Neuronal stem cell (in vitro differentiated cells): ENCODE results near the gene COL20A1.
"Not testable (repeated sequence)": the region's sequence is repeated elsewhere in the genome, so short reads cannot be mapped to it uniquely, and the experiment has no call there.

Experiments
- DNase-seq: peaks from one replicate; pipeline ENCODE4 v3.0.0-alpha.2; 2013; ENCODE audit warnings: low spot score
- H2AFZ ChIP-seq: one replicate; pipeline ENCODE4 v1.6.1; 2013; ENCODE audit warnings: mild to moderate bottlenecking, low read length, inconsistent platforms
- H2AK5ac ChIP-seq: 2 replicates; pipeline ENCODE4 v1.6.1; 2013; ENCODE audit warnings: low read depth, mild to moderate bottlenecking, inconsistent platforms, low read length, moderate library complexity, mixed read lengths
- H2BK120ac ChIP-seq: 2 replicates; pipeline ENCODE4 v1.6.1; 2013; ENCODE audit warnings: low read depth, mild to moderate bottlenecking, inconsistent platforms, low read length, moderate library complexity, mixed read lengths
- H2BK12ac ChIP-seq: one replicate; pipeline ENCODE4 v1.6.1; 2013; ENCODE audit warnings: low read length, inconsistent platforms
- H2BK15ac ChIP-seq: 2 replicates; pipeline ENCODE4 v1.6.1; 2013; ENCODE audit warnings: mild to moderate bottlenecking, low read length, inconsistent platforms, mixed read lengths
- H2BK5ac ChIP-seq: one replicate; pipeline ENCODE4 v1.6.1; 2013; ENCODE audit warnings: inconsistent platforms, mild to moderate bottlenecking, low read length, moderate library complexity
- H3K14ac ChIP-seq: one replicate; pipeline ENCODE4 v1.6.1; 2013; ENCODE audit warnings: low read length, inconsistent platforms
- H3K18ac ChIP-seq: 2 replicates; pipeline ENCODE4 v1.6.1; 2013; ENCODE audit warnings: low read length, inconsistent platforms
- H3K23ac ChIP-seq: 2 replicates; pipeline ENCODE4 v1.6.1; 2013; ENCODE audit warnings: low read depth, mild to moderate bottlenecking, mixed read lengths, low read length, inconsistent platforms; ENCODE audit not compliant: poor library complexity
- H3K27ac ChIP-seq: replicated peaks from 3 replicates; pipeline ENCODE4 v1.5.1; 2013; ENCODE audit warnings: low read length, inconsistent platforms
- H3K27me3 ChIP-seq, 3 experiments: 2 replicates each; pipeline ENCODE4 v1.6.1; 2013; ENCODE audit warnings: low read length in 3 of 3, mild to moderate bottlenecking in 2 of 3, inconsistent platforms in 1 of 3, low read depth in 1 of 3, mixed read lengths in 1 of 3, moderate library complexity in 1 of 3; ENCODE audit not compliant: control insufficient read depth in 3 of 3, insufficient read depth in 3 of 3
- H3K36me3 ChIP-seq, 2 donors: replicated peaks in 1 of 2; 2 replicates each; pipeline ENCODE4 v1.6.1; 2013; ENCODE audit warnings: low read length in 2 of 2; ENCODE audit not compliant: control insufficient read depth in 2 of 2, insufficient read depth in 2 of 2
- H3K4ac ChIP-seq: 2 replicates; pipeline ENCODE4 v1.6.1; 2013; ENCODE audit warnings: inconsistent platforms, mild to moderate bottlenecking, low read length, moderate library complexity
- H3K4me1 ChIP-seq, 2 donors: 1 replicate in 1 of 2; 2 replicates in 1 of 2; pipeline ENCODE4 v1.6.1; 2013; ENCODE audit warnings: low read length in 2 of 2, low read depth in 1 of 2; ENCODE audit not compliant: control insufficient read depth in 2 of 2, insufficient read depth in 1 of 2
- H3K4me2 ChIP-seq: one replicate; pipeline ENCODE4 v1.6.1; 2013; ENCODE audit warnings: mild to moderate bottlenecking, low read length, inconsistent platforms; ENCODE audit not compliant: insufficient read depth, poor library complexity, severe bottlenecking
- H3K4me3 ChIP-seq, 2 donors: 2 replicates each; pipeline ENCODE4 v1.5.1; 2013; ENCODE audit warnings: low read length in 2 of 2, mild to moderate bottlenecking in 2 of 2, inconsistent platforms in 1 of 2, moderate library complexity in 1 of 2
- H3K79me1 ChIP-seq: one replicate; pipeline ENCODE4 v1.6.1; 2013; ENCODE audit warnings: low read depth, mild to moderate bottlenecking, inconsistent platforms, low read length, moderate library complexity
- H3K9ac ChIP-seq: one replicate; pipeline ENCODE4 v1.6.1; 2013; ENCODE audit warnings: mild to moderate bottlenecking, low read depth, low read length, inconsistent platforms; ENCODE audit not compliant: poor library complexity
- H3K9me3 ChIP-seq, 2 donors: replicated peaks in 1 of 2; 2 replicates each; pipeline versions ENCODE3 to v1.6.1; 2013; ENCODE audit warnings: low read length in 2 of 2, mild to moderate bottlenecking in 2 of 2, inconsistent platforms in 1 of 2, low read depth in 1 of 2, mixed read lengths in 1 of 2, moderate library complexity in 1 of 2; ENCODE audit not compliant: control insufficient read depth in 2 of 2, insufficient read depth in 1 of 2
- H4K8ac ChIP-seq: one replicate; pipeline ENCODE4 v1.6.1; 2013; ENCODE audit warnings: low read depth, mild to moderate bottlenecking, inconsistent platforms, low read length, moderate library complexity
- H4K91ac ChIP-seq: one replicate; pipeline ENCODE4 v1.6.1; 2013; ENCODE audit warnings: low read length, low read depth, mild to moderate bottlenecking, inconsistent platforms; ENCODE audit not compliant: poor library complexity
- WGBS, 2 donors: extraction: QIAGEN DNeasy Blood & Tissue Kit; methylation state at CpG; one replicate each; pipeline ENCODE4 v1.1.7; 2013; ENCODE audit warnings: missing lambda C conversion rate in 2 of 2, mixed read lengths in 1 of 2; ENCODE audit not compliant: insufficient read length in 2 of 2, insufficient replicate concordance in 1 of 2; ENCODE audit errors: extremely low coverage in 2 of 2; 5-methylcytosine and 5-hydroxymethylcytosine counted together

Gene COL20A1

DNA sequence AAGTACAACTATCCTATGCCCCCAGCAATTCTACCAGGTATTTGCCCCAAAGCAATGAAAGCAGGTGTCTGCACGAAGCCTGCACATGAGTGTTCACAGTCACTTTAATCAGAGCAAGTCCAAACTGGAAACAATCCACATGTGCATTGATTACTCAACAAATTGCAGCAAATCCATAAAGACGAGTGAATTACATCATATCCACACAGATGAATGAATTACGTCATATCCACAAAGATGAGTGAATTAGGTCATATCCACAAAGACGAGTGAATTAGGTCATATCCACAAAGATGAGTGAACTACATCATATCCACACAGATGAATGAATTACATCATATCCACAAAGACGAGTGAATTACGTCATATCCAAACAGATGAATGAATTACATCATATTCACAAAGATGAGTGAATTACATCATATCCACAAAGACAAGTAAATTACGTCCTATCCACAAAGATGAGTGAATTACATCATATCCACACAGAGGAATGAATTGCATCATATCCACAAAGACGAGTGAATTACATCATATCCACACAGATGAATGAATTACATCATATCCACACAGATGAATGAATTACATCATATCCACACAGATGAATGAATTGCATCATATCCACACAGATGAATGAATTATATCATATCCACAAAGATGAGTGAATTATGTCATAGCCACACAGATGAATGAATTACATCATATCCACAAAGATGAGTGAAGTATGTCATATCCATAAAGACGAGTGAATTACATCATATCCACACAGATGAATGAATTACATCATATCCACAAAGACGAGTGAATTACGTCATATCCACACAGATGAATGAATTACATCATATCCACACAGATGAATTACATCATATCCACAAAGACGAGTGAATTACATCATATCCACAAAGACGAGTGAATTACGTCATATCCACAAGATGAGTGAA lies 46.4 kb downstream of the COL20A1 start:
- H2BK5ac ChIP-seq, H3K79me1 ChIP-seq, H4K91ac ChIP-seq, H2AK5ac ChIP-seq, H4K8ac ChIP-seq, H2BK15ac ChIP-seq, H3K23ac ChIP-seq, H3K4ac ChIP-seq, DNase-seq, H3K27ac ChIP-seq, H2AFZ ChIP-seq, H3K4me3 ChIP-seq, H3K14ac ChIP-seq, H3K9me3 ChIP-seq, H3K9ac ChIP-seq, H3K36me3 ChIP-seq, H2BK120ac ChIP-seq, H3K4me2 ChIP-seq, H2BK12ac ChIP-seq, H3K18ac ChIP-seq: not testable (repeated sequence)
- WGBS, 2 donors = no CpG with 5 or more reads among the region's 14 CpGs
- Histone ChIP-seq H3K4me1 (peaks cover 4 to 12% of the 10 kb centered on the region in 2 donors), H3K27me3 (peaks cover 0 to 13% (median 3%) of the 10 kb centered on the region in 3 experiments)

GRCh38 chr20:63340158-63340688 lies 47.2 kb downstream of the COL20A1 start:
- H3K79me1 ChIP-seq, H3K27ac ChIP-seq, H3K4ac ChIP-seq, H4K8ac ChIP-seq, H4K91ac ChIP-seq, H3K9ac ChIP-seq, H3K36me3 ChIP-seq, DNase-seq, H2AK5ac ChIP-seq, H2BK15ac ChIP-seq, H3K9me3 ChIP-seq, H3K4me3 ChIP-seq, H2BK120ac ChIP-seq, H3K14ac ChIP-seq, H3K18ac ChIP-seq, H3K23ac ChIP-seq, H3K4me2 ChIP-seq, H2BK5ac ChIP-seq, H2AFZ ChIP-seq, H2BK12ac ChIP-seq: not testable (repeated sequence)
- peaks cover 0 to 13% (median 3%) of the 10 kb centered on the region in 3 experiments for H3K27me3 ChIP-seq
- WGBS, 2 donors = no CpG with 5 or more reads among the region's 10 CpGs
- H3K4me1 ChIP-seq = peaks cover 4 to 12% of the 10 kb centered on the region in 2 donors

DNA sequence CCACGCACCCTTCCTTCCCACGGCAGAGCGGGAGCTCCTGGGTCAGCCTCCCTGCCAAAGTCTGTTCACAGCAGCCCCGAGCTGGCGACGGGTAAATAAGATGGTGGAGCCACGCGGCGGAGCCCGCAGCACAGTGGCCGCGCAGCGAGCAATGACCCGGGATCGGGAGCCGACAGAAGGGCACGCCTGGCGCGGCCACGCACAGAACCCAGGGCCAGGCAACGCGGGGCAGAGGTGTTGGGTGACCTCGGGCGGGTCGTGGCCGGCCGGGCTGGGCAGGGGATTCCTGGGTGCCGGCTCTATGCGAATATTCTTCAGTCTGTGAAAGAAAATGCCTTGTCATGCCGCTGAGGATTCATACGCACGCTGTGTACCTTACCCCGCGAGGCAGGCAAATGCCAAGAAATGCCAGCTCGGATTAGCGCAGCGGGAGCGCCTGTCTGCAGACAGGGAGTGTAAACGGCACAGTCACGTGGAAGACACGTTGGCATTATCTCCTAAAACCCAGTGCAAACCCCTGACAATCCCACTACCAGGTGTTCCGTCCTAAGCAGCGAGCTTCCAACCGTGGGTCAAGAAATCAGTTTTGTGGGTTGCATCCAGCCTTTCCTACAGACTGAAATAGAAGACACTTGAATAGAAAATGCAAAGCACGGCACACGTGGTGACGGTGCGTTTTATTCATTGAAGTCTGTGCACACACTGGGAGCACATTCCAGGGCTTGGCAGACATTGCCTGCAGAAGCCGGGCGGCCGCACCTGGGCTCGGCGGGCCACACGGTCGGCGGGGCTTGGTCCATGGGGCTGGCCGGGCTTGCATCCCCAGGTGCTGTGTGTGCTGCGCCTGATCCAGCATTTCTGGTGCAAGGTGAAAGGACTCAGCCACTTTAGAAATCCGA lies 49.8 kb downstream of the COL20A1 start:
- H3K27me3 ChIP-seq = peaks cover 0 to 13% (median 0%) of the 10 kb centered on the region in 3 experiments
- no peak overlapping the region for H3K4ac ChIP-seq
- no peak overlapping the region for H3K23ac ChIP-seq
- H3K4me1 ChIP-seq = peaks cover 2 to 16% of the 10 kb centered on the region in 2 donors
- no peak overlapping the region for H3K4me2 ChIP-seq
- no peak overlapping the region for H4K91ac ChIP-seq
- no peaks in the 10 kb centered on the region for H3K36me3 ChIP-seq
- H2AK5ac ChIP-seq = peak overlapping the region; percentile 75
- peak overlapping the region; percentile 65 for H4K8ac ChIP-seq
- peaks cover 0 to 8% of the 10 kb centered on the region in 2 donors for H3K9me3 ChIP-seq
- H2AFZ ChIP-seq = no peak overlapping the region
- no peak overlapping the region for H2BK15ac ChIP-seq
- no peak overlapping the region for H3K27ac ChIP-seq
- H3K4me3 ChIP-seq = no peak overlapping the region
- peak overlapping the region; percentile 56 for H3K14ac ChIP-seq
- H2BK12ac ChIP-seq = no peak overlapping the region
- no peak for DNase-seq
- H2BK5ac ChIP-seq = no peak overlapping the region
- no peak overlapping the region for H2BK120ac ChIP-seq
- H3K18ac ChIP-seq = peak overlapping the region; percentile 28
- peaks cover 2% of the 10 kb centered on the region for H3K79me1 ChIP-seq
- WGBS, 2 donors = no CpG with 5 or more reads among the region's 59 CpGs
- no peak overlapping the region for H3K9ac ChIP-seq
